Peyer's patch (tissue), 4 donors: ENCODE results near the gene FNBP1.

Experiments
- POLR2A ChIP-seq, 2 donors: fragments of 450-650 bp; IDR thresholded peaks; one replicate each; pipeline ENCODE4 v1.5.1; 2017; ENCODE audit warnings: antibody characterized with exemption in 2 of 2, mild to moderate bottlenecking in 2 of 2, moderate library complexity in 2 of 2
- TF ChIP-seq, protein P1 (sequence below), 6 experiments: fragments of 450-650 bp in 4 of 6; fragments of 200-600 bp in 2 of 6; sonication (generic) in 1 of 6; IDR thresholded peaks; one replicate each; pipeline ENCODE4 v1.5.1; 2017 to 2019; ENCODE audit warnings: antibody characterized with exemption in 6 of 6, mild to moderate bottlenecking in 3 of 6, moderate library complexity in 1 of 6

DNA sequence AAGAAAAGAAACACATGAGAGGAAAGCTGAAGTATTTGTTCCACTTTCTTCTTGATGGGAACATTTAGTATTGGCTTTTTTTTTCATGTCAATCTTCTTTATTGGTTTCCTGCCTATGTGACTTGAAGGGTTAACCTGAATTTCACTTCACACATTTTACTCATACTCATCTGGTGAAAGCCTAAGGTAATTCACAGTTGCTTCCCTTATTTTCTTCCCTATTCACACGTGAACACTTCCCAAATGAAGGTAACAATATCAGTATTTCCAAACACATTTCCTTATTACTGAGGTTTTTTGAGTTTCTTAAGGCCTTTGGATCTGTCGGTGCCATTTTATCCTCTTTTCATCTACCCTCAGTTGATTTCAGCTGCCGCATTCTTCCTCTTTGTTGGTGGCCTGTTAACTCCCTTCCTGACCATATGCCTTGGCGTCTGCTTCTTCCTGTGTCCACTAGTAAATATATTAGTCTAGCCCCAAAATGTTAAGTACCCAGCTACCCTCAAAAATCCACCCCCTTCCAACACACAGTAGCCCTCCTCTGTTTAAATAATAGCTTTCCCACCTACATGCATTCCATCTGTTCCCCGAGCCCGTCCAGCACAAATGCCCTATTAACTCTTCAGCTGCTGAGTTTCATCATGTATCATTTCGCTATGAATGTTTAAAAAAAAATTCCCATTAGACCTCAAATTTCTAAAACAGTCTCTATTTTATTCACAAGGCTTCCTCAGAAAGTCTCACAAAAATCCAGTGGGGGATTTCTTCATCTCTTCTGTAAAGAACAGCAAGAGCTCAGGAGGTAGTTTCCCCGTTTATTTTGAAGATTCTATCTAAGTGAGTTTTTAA is 110.5 kb downstream of the FNBP1 start:
- TF ChIP-seq, protein P1, sequence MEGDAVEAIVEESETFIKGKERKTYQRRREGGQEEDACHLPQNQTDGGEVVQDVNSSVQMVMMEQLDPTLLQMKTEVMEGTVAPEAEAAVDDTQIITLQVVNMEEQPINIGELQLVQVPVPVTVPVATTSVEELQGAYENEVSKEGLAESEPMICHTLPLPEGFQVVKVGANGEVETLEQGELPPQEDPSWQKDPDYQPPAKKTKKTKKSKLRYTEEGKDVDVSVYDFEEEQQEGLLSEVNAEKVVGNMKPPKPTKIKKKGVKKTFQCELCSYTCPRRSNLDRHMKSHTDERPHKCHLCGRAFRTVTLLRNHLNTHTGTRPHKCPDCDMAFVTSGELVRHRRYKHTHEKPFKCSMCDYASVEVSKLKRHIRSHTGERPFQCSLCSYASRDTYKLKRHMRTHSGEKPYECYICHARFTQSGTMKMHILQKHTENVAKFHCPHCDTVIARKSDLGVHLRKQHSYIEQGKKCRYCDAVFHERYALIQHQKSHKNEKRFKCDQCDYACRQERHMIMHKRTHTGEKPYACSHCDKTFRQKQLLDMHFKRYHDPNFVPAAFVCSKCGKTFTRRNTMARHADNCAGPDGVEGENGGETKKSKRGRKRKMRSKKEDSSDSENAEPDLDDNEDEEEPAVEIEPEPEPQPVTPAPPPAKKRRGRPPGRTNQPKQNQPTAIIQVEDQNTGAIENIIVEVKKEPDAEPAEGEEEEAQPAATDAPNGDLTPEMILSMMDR (IDR thresholded peaks at IDR 0.05), result no peak
- TF ChIP-seq POLR2A (IDR thresholded peaks at IDR 0.05), result no peak
